ENCODE data around the gene PTPRG. TPM values are rescaled to one million over a fixed set of nuclear protein-coding genes. Genes with fewer than 3 reads are reported as not detected.

PTPRG gene
- total and polyA plus RNA-seq, 12 donors: 6.3 to 119 (median 72.2) TPM

DNA sequence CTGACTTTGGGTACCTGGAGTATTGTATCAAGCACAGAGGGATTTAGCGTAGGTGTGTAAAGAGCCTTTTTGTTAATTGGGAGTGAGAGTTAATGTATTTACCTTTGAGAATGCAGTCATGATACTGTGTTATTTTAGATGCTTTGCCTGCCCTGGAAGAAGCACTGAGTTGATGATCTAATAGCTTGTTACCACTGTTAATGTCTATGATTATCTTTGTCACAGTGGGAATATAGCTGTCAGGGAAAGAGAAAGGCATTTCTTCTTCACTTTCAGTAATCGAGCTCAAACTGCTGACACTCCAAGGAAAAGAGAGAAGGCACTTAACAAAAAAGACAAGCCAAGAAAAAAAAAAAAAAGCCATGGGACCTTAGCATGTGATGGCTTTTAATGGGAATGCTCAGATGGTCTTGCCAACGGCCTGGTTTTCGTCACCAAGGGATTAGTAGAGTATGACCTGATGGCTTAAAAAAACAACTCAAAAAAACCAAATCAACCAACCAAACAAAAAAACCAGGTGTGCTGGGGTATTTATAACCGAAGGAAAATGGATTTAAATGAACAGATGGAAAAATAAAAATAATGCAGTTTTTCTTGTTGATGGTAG, 387.4 kb downstream of the PTPRG start:
- intact Hi-C loops (cut with DNase I): no loop called here
- no peaks in the 10 kb centered on the region for H3K9me3 ChIP-seq (replicated peaks in 1 of 3)
- H3K4me1 ChIP-seq (replicated peaks in 1 of 2): no peaks in the 10 kb centered on the region
- no peaks in the 10 kb centered on the region for H3K36me3 ChIP-seq (replicated peaks in 1 of 2)
- TF ChIP-seq POLR2A (IDR thresholded peaks at IDR 0.05) (no peak), CTCF (IDR thresholded peaks at IDR 0.05) (no peak)
- H3K4me3 ChIP-seq: no peak overlapping the region
- WGBS, 4 donors: 81 to 86% (median 84%) methylated on average over 5 of the region's 5 CpGs
- DNase-seq: no peak
- H3K27me3 ChIP-seq: no peaks in the 10 kb centered on the region
- H3K27ac ChIP-seq: no peak overlapping the region

GRCh38 chr3:61954097-61954540, 392.7 kb downstream of the PTPRG start:
- intact Hi-C loops (cut with DNase I): no loop called here
- TF ChIP-seq CTCF (IDR thresholded peaks at IDR 0.05): no peak
- TF ChIP-seq POLR2A (IDR thresholded peaks at IDR 0.05): no peak
- WGBS, 4 donors: 72 to 90% (median 84%) methylated on average over 2 of the region's 2 CpGs
- no peak overlapping the region for H3K27ac ChIP-seq
- no peaks in the 10 kb centered on the region for H3K9me3 ChIP-seq (replicated peaks in 1 of 3)
- H3K36me3 ChIP-seq (replicated peaks in 1 of 2): no peaks in the 10 kb centered on the region
- no peak overlapping the region for H3K4me3 ChIP-seq
- no peak for DNase-seq
- H3K27me3 ChIP-seq: no peaks in the 10 kb centered on the region
- peaks cover 0 to 4% of the 10 kb centered on the region in 2 donors for H3K4me1 ChIP-seq (replicated peaks in 1 of 2)

GRCh38 chr3:61955483-61955882, 394.1 kb downstream of the PTPRG start:
- H3K36me3 ChIP-seq (replicated peaks in 1 of 2): no peaks in the 10 kb centered on the region
- H3K4me3 ChIP-seq: no peak overlapping the region
- no peaks in the 10 kb centered on the region for H3K27me3 ChIP-seq
- TF ChIP-seq POLR2A (IDR thresholded peaks at IDR 0.05) (no peak), CTCF (IDR thresholded peaks at IDR 0.05) (no peak)
- no peaks in the 10 kb centered on the region for H3K9me3 ChIP-seq (replicated peaks in 1 of 3)
- H3K27ac ChIP-seq: no peak overlapping the region
- intact Hi-C loops (cut with DNase I): no loop called here
- peaks cover 0 to 4% of the 10 kb centered on the region in 2 donors for H3K4me1 ChIP-seq (replicated peaks in 1 of 2)
- no peak for DNase-seq
- WGBS, 4 donors: 76 to 86% (median 84%) methylated on average over 2 of the region's 2 CpGs

DNA sequence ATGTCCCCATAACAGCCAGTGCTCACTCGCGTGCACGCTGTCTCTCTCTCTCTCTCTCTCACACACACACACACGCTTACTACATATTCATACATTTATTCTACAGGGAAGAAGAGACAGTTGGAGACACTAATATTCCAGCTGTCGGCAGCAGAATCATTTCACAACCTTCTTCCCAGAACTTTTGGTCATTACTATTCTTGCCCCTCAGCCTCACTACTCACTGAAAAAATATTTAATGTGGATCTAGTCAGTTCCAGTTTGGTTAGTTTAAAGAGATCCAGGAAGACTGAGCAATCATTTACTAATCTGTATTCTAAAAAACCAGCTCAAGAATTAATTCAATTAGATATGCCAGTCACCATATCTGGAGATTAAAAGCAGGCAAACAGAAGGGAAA, 394.9 kb downstream of the PTPRG start:
- no peak overlapping the region for H3K27ac ChIP-seq
- no peak for DNase-seq
- intact Hi-C loops (cut with DNase I): no loop called here
- no peaks in the 10 kb centered on the region for H3K27me3 ChIP-seq
- peaks cover 0 to 4% of the 10 kb centered on the region in 2 donors for H3K4me1 ChIP-seq (replicated peaks in 1 of 2)
- no peak overlapping the region for H3K4me3 ChIP-seq
- no peaks in the 10 kb centered on the region for H3K9me3 ChIP-seq (replicated peaks in 1 of 3)
- WGBS, 4 donors: 72 to 92% (median 88%) methylated on average over 5 of the region's 5 CpGs
- no peaks in the 10 kb centered on the region for H3K36me3 ChIP-seq (replicated peaks in 1 of 2)
- TF ChIP-seq CTCF (IDR thresholded peaks at IDR 0.05): no peak
- TF ChIP-seq POLR2A (IDR thresholded peaks at IDR 0.05): no peak

All from adrenal gland (tissue), 12 donors.